DOHH2 (cell line): ENCODE data around the gene TGOLN2.

Experiments
- H3F3A ChIP-seq: fragments of 200-600 bp; sonication (generic), shearing (Covaris generic); 2 replicates; pipeline ENCODE4 v1.6.0; 2016; ENCODE audit warnings: antibody characterized with exemption, mild to moderate bottlenecking; ENCODE audit not compliant: control insufficient read depth, insufficient read depth
- H3K27ac ChIP-seq: fragments of 200-600 bp; sonication (generic); 2 replicates; pipeline ENCODE4 v1.5.1; 2014; ENCODE audit warnings: low read depth, mild to moderate bottlenecking, low read length, moderate library complexity
- H3K27me3 ChIP-seq: fragments of 200-600 bp; sonication (generic); 2 replicates; pipeline ENCODE4 v1.6.1; 2014; ENCODE audit warnings: mild to moderate bottlenecking, low read length, mixed read lengths; ENCODE audit not compliant: control insufficient read depth
- H3K36me3 ChIP-seq: fragments of 200-600 bp; sonication (generic); 2 replicates; pipeline ENCODE4 v1.6.1; 2014; ENCODE audit warnings: mild to moderate bottlenecking, low read length, moderate library complexity, mixed read lengths; ENCODE audit not compliant: control insufficient read depth
- H3K4me1 ChIP-seq: fragments of 200-600 bp; sonication (generic); 2 replicates; pipeline ENCODE4 v1.6.1; 2014; ENCODE audit warnings: mild to moderate bottlenecking, low read length, mixed read lengths; ENCODE audit not compliant: control insufficient read depth
- H3K4me2 ChIP-seq: fragments of 200-600 bp; sonication (generic); 2 replicates; pipeline ENCODE4 v1.6.0; 2014; ENCODE audit warnings: mild to moderate bottlenecking, low read length, moderate library complexity
- H3K4me3 ChIP-seq: fragments of 200-600 bp; sonication (generic); 2 replicates; pipeline ENCODE4 v1.5.1; 2014; ENCODE audit warnings: mild to moderate bottlenecking, low read length, mixed read lengths
- H3K79me2 ChIP-seq: fragments of 200-600 bp; sonication (generic); 2 replicates; pipeline ENCODE4 v1.6.1; 2014; ENCODE audit warnings: mild to moderate bottlenecking, low read length, mixed read lengths; ENCODE audit not compliant: control insufficient read depth
- H3K9me2 ChIP-seq: fragments of 200-600 bp; sonication (generic); replicated peaks from 2 replicates; pipeline ENCODE4 v1.6.1; 2014; ENCODE audit warnings: mild to moderate bottlenecking, low read length, mixed read lengths; ENCODE audit not compliant: control insufficient read depth
- H3K9me3 ChIP-seq: fragments of 200-600 bp; sonication (generic); 2 replicates; pipeline ENCODE4 v1.6.1; 2014; ENCODE audit warnings: antibody characterized with exemption, low read length, mixed read lengths; ENCODE audit not compliant: control insufficient read depth, insufficient read depth
- H4K20me1 ChIP-seq: fragments of 200-600 bp; sonication (generic); 2 replicates; pipeline ENCODE4 v1.6.0; 2014; ENCODE audit warnings: low read depth, mild to moderate bottlenecking, antibody characterized with exemption, low read length, moderate library complexity; ENCODE audit not compliant: control insufficient read depth, insufficient read depth
- EZH2phosphoT487 ChIP-seq: fragments of 200-600 bp; sonication (generic); IDR thresholded peaks from 2 replicates; pipeline ENCODE4 v1.6.1; 2017; ENCODE audit warnings: borderline replicate concordance, mild to moderate bottlenecking, antibody characterized with exemption, low read length, moderate library complexity, mixed read lengths
- TF ChIP-seq, protein P1 (sequence below): fragments of 200-600 bp; sonication (generic); IDR thresholded peaks from one replicate; pipeline ENCODE4 v1.5.1; 2014; ENCODE audit warnings: antibody characterized with exemption, mild to moderate bottlenecking, low read depth, low read length; ENCODE audit not compliant: poor library complexity, severe bottlenecking

TGOLN2 gene

DNA sequence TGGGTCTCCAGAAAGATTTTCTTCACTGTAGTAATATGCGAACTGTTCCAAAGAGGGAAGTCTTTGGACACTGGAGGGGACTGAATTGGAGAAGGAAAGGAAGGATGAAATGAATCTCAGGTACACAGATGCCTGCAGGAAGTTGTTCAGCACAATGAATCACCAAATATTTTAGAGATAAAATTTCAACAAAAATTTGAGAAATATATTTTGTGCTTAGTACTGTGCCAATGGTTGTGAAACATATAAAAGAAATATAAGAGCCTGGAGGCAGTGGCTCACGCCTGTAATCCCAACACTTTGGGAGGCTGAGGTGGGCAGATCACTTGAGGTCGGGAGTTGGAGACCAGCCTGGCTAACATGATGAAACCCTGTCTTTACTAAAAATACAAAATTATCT, 29.9 kb upstream of the TGOLN2 start:
- Histone ChIP-seq H4K20me1 (no peaks in the 10 kb centered on the region), H3K9me2 (no peaks in the 10 kb centered on the region), H3K36me3 (peaks cover 21% of the 10 kb centered on the region), H3K4me1 (peaks cover 19% of the 10 kb centered on the region), H3K27me3 (no peaks in the 10 kb centered on the region), H3K27ac (no peak overlapping the region), H3K4me3 (no peak overlapping the region), H3K9me3 (no peaks in the 10 kb centered on the region), H3K4me2 (no peak overlapping the region), H3F3A (no peaks in the 10 kb centered on the region), H3K79me2 (peaks cover 31% of the 10 kb centered on the region)
- TF ChIP-seq EZH2phosphoT487 = no peak
- TF ChIP-seq, protein P1, sequence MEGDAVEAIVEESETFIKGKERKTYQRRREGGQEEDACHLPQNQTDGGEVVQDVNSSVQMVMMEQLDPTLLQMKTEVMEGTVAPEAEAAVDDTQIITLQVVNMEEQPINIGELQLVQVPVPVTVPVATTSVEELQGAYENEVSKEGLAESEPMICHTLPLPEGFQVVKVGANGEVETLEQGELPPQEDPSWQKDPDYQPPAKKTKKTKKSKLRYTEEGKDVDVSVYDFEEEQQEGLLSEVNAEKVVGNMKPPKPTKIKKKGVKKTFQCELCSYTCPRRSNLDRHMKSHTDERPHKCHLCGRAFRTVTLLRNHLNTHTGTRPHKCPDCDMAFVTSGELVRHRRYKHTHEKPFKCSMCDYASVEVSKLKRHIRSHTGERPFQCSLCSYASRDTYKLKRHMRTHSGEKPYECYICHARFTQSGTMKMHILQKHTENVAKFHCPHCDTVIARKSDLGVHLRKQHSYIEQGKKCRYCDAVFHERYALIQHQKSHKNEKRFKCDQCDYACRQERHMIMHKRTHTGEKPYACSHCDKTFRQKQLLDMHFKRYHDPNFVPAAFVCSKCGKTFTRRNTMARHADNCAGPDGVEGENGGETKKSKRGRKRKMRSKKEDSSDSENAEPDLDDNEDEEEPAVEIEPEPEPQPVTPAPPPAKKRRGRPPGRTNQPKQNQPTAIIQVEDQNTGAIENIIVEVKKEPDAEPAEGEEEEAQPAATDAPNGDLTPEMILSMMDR = no peak

DNA sequence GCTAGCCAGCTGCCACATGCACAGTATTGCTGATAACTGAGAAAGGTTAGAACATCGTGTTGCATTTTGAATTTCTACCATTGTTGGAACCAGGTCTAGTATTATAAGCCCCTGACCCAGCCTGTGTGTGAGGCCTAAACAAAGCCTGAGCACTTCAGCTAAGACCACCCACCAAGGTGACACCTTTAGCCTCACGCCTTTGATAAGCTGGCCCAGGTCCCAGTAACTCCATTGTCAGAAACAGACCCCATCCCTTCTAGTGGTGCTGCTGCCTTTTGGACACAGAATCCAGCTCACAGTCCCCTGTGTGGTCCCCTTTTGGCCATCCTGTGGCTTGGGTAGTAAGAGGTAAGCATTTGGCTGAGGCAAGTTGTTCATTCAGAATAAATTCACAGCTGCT, 28.4 kb upstream of the TGOLN2 start:
- Histone ChIP-seq H3K27ac (no peak overlapping the region), H3K4me3 (no peak overlapping the region), H3K36me3 (peaks cover 26% of the 10 kb centered on the region), H3K9me3 (no peaks in the 10 kb centered on the region), H3K27me3 (no peaks in the 10 kb centered on the region), H3F3A (no peaks in the 10 kb centered on the region), H3K4me2 (no peak overlapping the region), H3K79me2 (peaks cover 34% of the 10 kb centered on the region), H4K20me1 (no peaks in the 10 kb centered on the region), H3K9me2 (no peaks in the 10 kb centered on the region), H3K4me1 (peaks cover 19% of the 10 kb centered on the region)
- no peak for TF ChIP-seq EZH2phosphoT487
- TF ChIP-seq, protein P1 = no peak

GRCh38 chr2:85355521-85355920, 27.7 kb upstream of the TGOLN2 start:
- H3K79me2 ChIP-seq = peaks cover 34% of the 10 kb centered on the region
- H3K4me2 ChIP-seq = peak overlapping the region; percentile 96
- no peaks in the 10 kb centered on the region for H4K20me1 ChIP-seq
- H3K27me3 ChIP-seq = no peaks in the 10 kb centered on the region
- H3K36me3 ChIP-seq = peaks cover 33% of the 10 kb centered on the region
- no peak overlapping the region for H3K27ac ChIP-seq
- H3K4me1 ChIP-seq = peaks cover 19% of the 10 kb centered on the region
- no peaks in the 10 kb centered on the region for H3F3A ChIP-seq
- no peaks in the 10 kb centered on the region for H3K9me2 ChIP-seq
- no peak for TF ChIP-seq EZH2phosphoT487
- TF ChIP-seq, protein P1 = no peak
- H3K9me3 ChIP-seq = no peaks in the 10 kb centered on the region
- H3K4me3 ChIP-seq = peak overlapping the region; percentile 91

DNA sequence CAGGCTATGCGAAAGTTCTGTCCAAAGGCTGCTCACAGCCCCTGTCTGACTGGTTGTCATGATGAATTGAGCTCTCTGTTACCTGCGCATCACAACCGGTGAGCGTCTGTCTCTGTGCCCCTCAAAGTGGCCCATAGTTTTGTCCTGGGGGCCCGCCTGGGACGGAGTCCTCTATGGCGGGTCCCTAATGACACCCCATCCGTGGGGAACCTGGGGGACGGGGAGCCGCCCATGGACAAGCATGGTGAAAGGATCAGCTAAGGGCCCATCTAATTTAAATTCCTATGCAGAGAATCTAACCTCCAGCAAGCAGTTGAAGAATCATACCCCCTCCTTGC, 27.3 kb upstream of the TGOLN2 start:
- H3K4me1 ChIP-seq = peaks cover 19% of the 10 kb centered on the region

More for the DNA sequence above, 27.3 kb upstream of the TGOLN2 start:
- Histone ChIP-seq H4K20me1 (no peaks in the 10 kb centered on the region), H3K36me3 (peaks cover 38% of the 10 kb centered on the region), H3F3A (no peaks in the 10 kb centered on the region), H3K27ac (peak overlapping the region; percentile 1; the same call in 1 of the 2 replicates), H3K79me2 (peaks cover 34% of the 10 kb centered on the region), H3K4me2 (peak overlapping the region; percentile 96), H3K4me3 (peak overlapping the region; percentile 91), H3K9me3 (no peaks in the 10 kb centered on the region), H3K9me2 (no peaks in the 10 kb centered on the region), H3K27me3 (no peaks in the 10 kb centered on the region)
- TF ChIP-seq, protein P1 = no peak
- no peak for TF ChIP-seq EZH2phosphoT487
